ENCODE data around the gene ATP10B. TPM values are rescaled to one million over a fixed set of nuclear protein-coding genes. Genes with fewer than 3 reads are reported as not detected.

ATP10B gene
- total RNA-seq, 1 donor: not detected

- Histone ChIP-seq H3K27me3 (ENCODE audit: insufficient read depth, low read length) (no peaks in the 10 kb centered on the region), H3K27ac (ENCODE audit: low read depth, low read length) (no peak overlapping the region), H3K36me3 (ENCODE audit: insufficient read depth, low read length) (no peaks in the 10 kb centered on the region), H3K79me2 (ENCODE audit: insufficient read depth, low read length) (no peaks in the 10 kb centered on the region), H3K4me1 (ENCODE audit: insufficient read depth, low read length) (no peaks in the 10 kb centered on the region), H3K9me3 (ENCODE audit: low read depth, low read length) (no peaks in the 10 kb centered on the region), H3K4me2 (ENCODE audit: insufficient read depth, low read length) (no peak overlapping the region), H3K4me3 (ENCODE audit: insufficient read depth, low read length) (no peak overlapping the region), H4K20me1 (ENCODE audit: insufficient read depth, low read length) (no peaks in the 10 kb centered on the region), H2AFZ (ENCODE audit: low read length) (no peak overlapping the region)
- no peak for TF ChIP-seq CTCF (IDR thresholded peaks at IDR 0.05; ENCODE audit: extremely low read depth, low read depth, low read length)
- DNase-seq (ENCODE audit: insufficient read length, low spot score, missing footprints): no peak
Measured at GRCh38 chr5:160646033-160646432, 206.0 kb downstream of the ATP10B start.

- Histone ChIP-seq H3K9me3 (ENCODE audit: low read depth, low read length) (no peaks in the 10 kb centered on the region), H2AFZ (ENCODE audit: low read length) (no peak overlapping the region), H3K4me1 (ENCODE audit: insufficient read depth, low read length) (no peaks in the 10 kb centered on the region), H3K4me2 (ENCODE audit: insufficient read depth, low read length) (no peak overlapping the region), H3K27ac (ENCODE audit: low read depth, low read length) (no peak overlapping the region), H3K27me3 (ENCODE audit: insufficient read depth, low read length) (no peaks in the 10 kb centered on the region), H3K4me3 (ENCODE audit: insufficient read depth, low read length) (no peak overlapping the region), H3K79me2 (ENCODE audit: insufficient read depth, low read length) (no peaks in the 10 kb centered on the region), H3K36me3 (ENCODE audit: insufficient read depth, low read length) (no peaks in the 10 kb centered on the region), H4K20me1 (ENCODE audit: insufficient read depth, low read length) (no peaks in the 10 kb centered on the region)
- no peak for TF ChIP-seq CTCF (IDR thresholded peaks at IDR 0.05; ENCODE audit: extremely low read depth, low read depth, low read length)
- DNase-seq (ENCODE audit: insufficient read length, low spot score, missing footprints): no peak
Measured at GRCh38 chr5:160643616-160644240, 208.3 kb downstream of the ATP10B start.

- Histone ChIP-seq H3K27ac (ENCODE audit: low read depth, low read length) (no peak overlapping the region), H2AFZ (ENCODE audit: low read length) (no peak overlapping the region)
- TF ChIP-seq CTCF (IDR thresholded peaks at IDR 0.05; ENCODE audit: extremely low read depth, low read depth, low read length): no peak
Measured at GRCh38 chr5:160641405-160641804, 210.6 kb downstream of the ATP10B start.

GRCh38 chr5:160640406-160640805 lies 211.6 kb downstream of the ATP10B start:
- no peak for DNase-seq (ENCODE audit: insufficient read length, low spot score, missing footprints)
- H3K79me2 ChIP-seq (ENCODE audit: insufficient read depth, low read length): no peaks in the 10 kb centered on the region
- H3K27ac ChIP-seq (ENCODE audit: low read depth, low read length): no peak overlapping the region

More at GRCh38 chr5:160641405-160641804, 210.6 kb downstream of the ATP10B start:
- Histone ChIP-seq H3K9me3 (ENCODE audit: low read depth, low read length) (no peaks in the 10 kb centered on the region), H4K20me1 (ENCODE audit: insufficient read depth, low read length) (no peaks in the 10 kb centered on the region), H3K79me2 (ENCODE audit: insufficient read depth, low read length) (no peaks in the 10 kb centered on the region), H3K4me2 (ENCODE audit: insufficient read depth, low read length) (no peak overlapping the region), H3K27me3 (ENCODE audit: insufficient read depth, low read length) (no peaks in the 10 kb centered on the region), H3K4me1 (ENCODE audit: insufficient read depth, low read length) (no peaks in the 10 kb centered on the region), H3K36me3 (ENCODE audit: insufficient read depth, low read length) (no peaks in the 10 kb centered on the region), H3K4me3 (ENCODE audit: insufficient read depth, low read length) (no peak overlapping the region)
- DNase-seq (ENCODE audit: insufficient read length, low spot score, missing footprints): no peak

More at GRCh38 chr5:160640406-160640805, 211.6 kb downstream of the ATP10B start:
- Histone ChIP-seq H3K4me3 (ENCODE audit: insufficient read depth, low read length) (no peak overlapping the region), H4K20me1 (ENCODE audit: insufficient read depth, low read length) (no peaks in the 10 kb centered on the region), H3K9me3 (ENCODE audit: low read depth, low read length) (no peaks in the 10 kb centered on the region), H3K4me1 (ENCODE audit: insufficient read depth, low read length) (no peaks in the 10 kb centered on the region), H3K4me2 (ENCODE audit: insufficient read depth, low read length) (no peak overlapping the region), H2AFZ (ENCODE audit: low read length) (no peak overlapping the region), H3K36me3 (ENCODE audit: insufficient read depth, low read length) (no peaks in the 10 kb centered on the region), H3K27me3 (ENCODE audit: insufficient read depth, low read length) (no peaks in the 10 kb centered on the region)
- no peak for TF ChIP-seq CTCF (IDR thresholded peaks at IDR 0.05; ENCODE audit: extremely low read depth, low read depth, low read length)

All from osteoblast (primary cell).